Psoas muscle (tissue), 8 donors: ENCODE results near the gene ARPC4. TPM values are rescaled to one million over a fixed set of nuclear protein-coding genes. Genes with fewer than 3 reads are reported as not detected.

Experiments used
- ATAC-seq, 4 donors: fragments of 200-7000 bp; cut with Tn5 transposase; one replicate each; pipeline ENCODE4 v1.9.1; 2020; ENCODE audit warnings: moderate library complexity in 3 of 4, mild to moderate bottlenecking in 2 of 4
- DNase-seq, 2 donors: peaks; one replicate each; pipeline ENCODE4 v3.0.0-alpha.2; 2020
- H3K27ac ChIP-seq: fragments of 200-600 bp; one replicate; pipeline ENCODE4 v1.8.0; 2022
- H3K27me3 ChIP-seq, 3 donors: fragments of 200-600 bp in 1 of 3; one replicate each; pipeline versions ENCODE4 v1.6.1 to v1.8.0; 2013 to 2022; ENCODE audit warnings: low read length in 2 of 3, mild to moderate bottlenecking in 2 of 3, moderate library complexity in 1 of 3; ENCODE audit not compliant: insufficient read depth in 3 of 3
- H3K36me3 ChIP-seq, 2 donors: fragments of 200-600 bp in 1 of 2; one replicate each; pipeline versions ENCODE4 v1.6.1 to v1.8.0; 2013 to 2022; ENCODE audit warnings: low read depth in 1 of 2, mild to moderate bottlenecking in 1 of 2, moderate library complexity in 1 of 2; ENCODE audit not compliant: insufficient read depth in 1 of 2
- H3K4me1 ChIP-seq: fragments of 200-600 bp; one replicate; pipeline ENCODE4 v1.8.0; 2022
- H3K4me3 ChIP-seq: fragments of 200-600 bp; one replicate; pipeline ENCODE4 v1.8.0; 2022; ENCODE audit warnings: mild to moderate bottlenecking
- H3K9me3 ChIP-seq: fragments of 200-600 bp; one replicate; pipeline ENCODE4 v1.8.0; 2022
- WGBS, 3 donors: extraction: QIAGEN DNeasy Blood & Tissue Kit; methylation state at CpG; one replicate each; pipeline versions ENCODE4 v1.1.6 to v1.1.7; 2013; 5-methylcytosine and 5-hydroxymethylcytosine counted together
- intact Hi-C, 2 donors: fragments of 100-400 bp; cut with DNase I; formaldehyde crosslinking; loops; one replicate each; pipeline versions ENCODE4 v1.11.0 to v1.14.2; 2022
- long read RNA-seq, 2 donors: library from polyadenylated mRNA; unstranded; transcript quantifications; one replicate each; pipeline ENCODE4 v2.0.0, GENCODE V29; 2021
- polyA plus RNA-seq, 3 donors: library from polyadenylated mRNA; stranded (reverse); fragments of 200-250 nt; gene quantifications; one replicate each; pipeline ENCODE4 v1.2.3, GENCODE V29; 2013
- total RNA-seq, 4 donors: library from RNA; stranded (reverse); fragmentation: NEBNext Ultra II Directional in 2 of 4; extraction: Animal tissue kit (Norgen Biotek cat#: 25700) in 2 of 4; gene quantifications; one replicate each; pipeline versions ENCODE4 v1.2.1 to v1.2.4, GENCODE V29; 2021 to 2023
- TF ChIP-seq, protein P1 (sequence below): fragments of 200-600 bp; IDR thresholded peaks from one replicate; pipeline ENCODE4 v1.8.0; 2022; ENCODE audit warnings: antibody characterized with exemption
- donor health status: healthy with polysubstance abuse.
- donor health status: DM: no; HTN: no; CAD: no; lungs with moderate emphysema.
- donor health status: Bipolar disorder and iron deficiency.
- donor health status: healthy.
- donor health status: DM: yes; HTN: yes; CAD: no.
- donor health status: DM: no; HTN: no; CAD: no.
- donor health status: DM: no; HTN: no; CAD: no.
- donor health status: DM: yes; HTN: yes; CAD: no.

ARPC4 gene
- total RNA-seq (100 to 1,000 TPM in 1 of 4 donors, 10 to 100 TPM in 3; 53.9 to 117 (median 84.9) TPM), polyA plus RNA-seq (100 to 1,000 TPM in 2 of 3 donors, 10 to 100 TPM in 1; 76.9 to 155 (median 142) TPM)
- long read RNA-seq, donor 1, transcript ARPC4-201 (6 exons, 2,582 nt) = major isoform, 52 of 64 reads
- long read RNA-seq, donor 1, transcript ARPC4-208 (6 exons, 942 nt) = minor isoform, 5 of 64 reads
- long read RNA-seq, donor 1, partial matches to known transcripts = 5 of 64 reads
- long read RNA-seq, donor 1, other reads (novel, unspliced or antisense) = 2 of 64 reads
- long read RNA-seq, donor 2, transcript ARPC4-201 (6 exons, 2,582 nt) = major isoform, 94 of 120 reads
- long read RNA-seq, donor 2, partial matches to known transcripts = 12 of 120 reads
- long read RNA-seq, donor 2, other reads (novel, unspliced or antisense) = 6 of 120 reads

DNA sequence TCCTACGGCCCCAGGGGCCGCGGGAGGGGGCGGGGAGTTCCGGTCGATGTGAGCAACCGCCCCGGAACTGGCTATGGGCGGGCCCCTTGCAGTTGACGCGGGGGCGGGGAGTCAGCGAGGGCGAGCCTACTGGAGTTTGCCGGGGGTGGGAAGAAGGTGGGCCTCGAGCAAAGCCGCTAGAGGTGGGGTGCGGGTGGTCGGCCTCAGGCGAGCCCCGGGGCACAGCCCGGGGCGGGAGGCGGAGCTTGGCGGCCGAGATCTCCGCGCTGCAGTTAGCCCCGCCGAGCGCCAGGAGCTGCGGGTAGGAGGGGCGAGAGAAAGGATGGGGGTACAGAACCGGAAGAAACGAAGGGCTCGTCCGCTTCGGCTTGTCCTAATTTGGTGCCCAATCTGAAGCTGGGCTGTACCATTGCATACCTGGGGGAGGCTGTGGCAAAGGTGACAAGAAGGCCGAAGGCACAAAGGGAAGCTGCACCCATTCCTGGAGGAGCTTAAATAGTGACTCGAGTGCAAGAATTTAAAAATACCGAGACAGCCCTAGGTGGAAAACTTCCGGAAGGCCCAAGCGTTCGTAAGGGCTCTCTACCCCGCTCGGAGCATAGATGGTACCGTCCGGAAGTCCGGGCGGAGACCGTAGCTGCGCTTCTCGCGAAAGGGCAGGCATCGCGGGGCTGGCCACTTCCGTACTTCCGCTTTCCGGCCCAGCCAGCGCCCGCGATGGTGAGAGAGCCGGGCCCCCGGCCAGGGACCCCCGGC, at the start of gene ARPC4, which contains the start of gene TADA3:
Gene ARPC4 (plus strand): TSS at position 678 of the 756 bp plus-strand sequence. CDS start 40 bp downstream, at position 718.
Gene TADA3 (minus strand): TSS at position 69 of the 756 bp plus-strand sequence. CDS start 1,007 bp downstream, outside the sequence.
- DNase-seq (peak; percentile 94 to 96), ATAC-seq (peak; percentile 93 to 94 (median 94))
- peak within 1 kb of the TSS; percentile 95 for H3K27ac ChIP-seq
- no peaks in the 10 kb centered on the region for H3K27me3 ChIP-seq
- H3K4me1 ChIP-seq = peaks cover 24% of the 10 kb centered on the region
- intact Hi-C loops = no loop called here
- no peaks in the 10 kb centered on the region for H3K9me3 ChIP-seq
- H3K4me3 ChIP-seq = peak within 1 kb of the TSS; percentile 87
- TF ChIP-seq, protein P1, sequence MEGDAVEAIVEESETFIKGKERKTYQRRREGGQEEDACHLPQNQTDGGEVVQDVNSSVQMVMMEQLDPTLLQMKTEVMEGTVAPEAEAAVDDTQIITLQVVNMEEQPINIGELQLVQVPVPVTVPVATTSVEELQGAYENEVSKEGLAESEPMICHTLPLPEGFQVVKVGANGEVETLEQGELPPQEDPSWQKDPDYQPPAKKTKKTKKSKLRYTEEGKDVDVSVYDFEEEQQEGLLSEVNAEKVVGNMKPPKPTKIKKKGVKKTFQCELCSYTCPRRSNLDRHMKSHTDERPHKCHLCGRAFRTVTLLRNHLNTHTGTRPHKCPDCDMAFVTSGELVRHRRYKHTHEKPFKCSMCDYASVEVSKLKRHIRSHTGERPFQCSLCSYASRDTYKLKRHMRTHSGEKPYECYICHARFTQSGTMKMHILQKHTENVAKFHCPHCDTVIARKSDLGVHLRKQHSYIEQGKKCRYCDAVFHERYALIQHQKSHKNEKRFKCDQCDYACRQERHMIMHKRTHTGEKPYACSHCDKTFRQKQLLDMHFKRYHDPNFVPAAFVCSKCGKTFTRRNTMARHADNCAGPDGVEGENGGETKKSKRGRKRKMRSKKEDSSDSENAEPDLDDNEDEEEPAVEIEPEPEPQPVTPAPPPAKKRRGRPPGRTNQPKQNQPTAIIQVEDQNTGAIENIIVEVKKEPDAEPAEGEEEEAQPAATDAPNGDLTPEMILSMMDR = no peak
- 1% methylated on average over 61 to 65 of the region's 65 CpGs for WGBS, 3 donors
- peaks cover 5 to 59% of the 10 kb centered on the region in 2 donors for H3K36me3 ChIP-seq

DNA sequence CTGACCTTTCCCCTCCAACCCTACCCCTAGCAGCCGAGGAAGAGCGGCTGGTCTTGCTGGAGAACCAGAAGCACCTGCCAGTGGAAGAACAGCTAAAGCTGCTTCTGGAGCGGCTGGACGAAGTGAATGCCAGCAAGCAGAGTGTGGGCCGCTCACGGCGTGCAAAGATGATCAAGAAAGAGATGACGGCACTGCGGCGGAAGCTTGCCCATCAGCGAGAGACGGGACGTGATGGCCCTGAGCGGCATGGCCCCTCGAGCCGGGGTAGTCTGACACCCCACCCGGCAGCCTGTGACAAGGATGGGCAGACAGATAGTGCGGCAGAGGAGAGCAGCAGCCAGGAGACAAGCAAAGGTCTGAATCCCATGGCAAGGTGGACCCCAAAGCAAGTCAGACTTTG, 49.3 kb upstream of the ARPC4 start:
- intact Hi-C loops = no loop called here

DNA sequence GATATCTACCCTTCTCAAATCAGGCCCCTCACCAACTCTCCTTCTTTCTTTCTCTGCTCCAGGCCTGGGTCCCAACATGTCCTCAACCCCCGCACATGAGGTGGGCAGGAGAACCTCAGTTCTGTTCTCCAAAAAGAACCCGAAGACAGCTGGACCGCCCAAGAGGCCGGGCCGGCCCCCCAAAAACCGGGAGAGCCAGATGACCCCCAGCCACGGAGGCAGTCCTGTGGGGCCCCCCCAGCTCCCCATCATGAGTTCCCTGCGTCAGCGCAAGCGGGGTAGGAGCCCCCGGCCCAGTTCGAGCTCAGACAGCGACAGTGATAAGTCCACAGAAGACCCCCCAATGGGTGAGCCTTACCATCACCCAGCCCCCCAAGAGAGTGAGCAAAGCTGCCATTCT, 48.7 kb upstream of the ARPC4 start:
- intact Hi-C loops = no loop called here
- Histone ChIP-seq H3K4me3 (no peak overlapping the region), H3K36me3 (peaks cover 29 to 95% of the 10 kb centered on the region in 2 donors), H3K27me3 (no peaks in the 10 kb centered on the region), H3K9me3 (no peaks in the 10 kb centered on the region), H3K4me1 (peaks cover 4% of the 10 kb centered on the region), H3K27ac (no peak overlapping the region)
- WGBS, 3 donors = 94 to 97% (median 94%) methylated on average over 8 to 13 of the region's 13 CpGs
- DNase-seq = no peak
- no peak for ATAC-seq
- TF ChIP-seq, protein P1 = no peak

More for the DNA sequence above, 49.3 kb upstream of the ARPC4 start:
- H3K27me3 ChIP-seq = no peaks in the 10 kb centered on the region
- no peaks in the 10 kb centered on the region for H3K4me1 ChIP-seq
- WGBS, 3 donors = 95 to 96% (median 96%) methylated on average over 18 of the region's 18 CpGs
- H3K9me3 ChIP-seq = no peaks in the 10 kb centered on the region
- H3K36me3 ChIP-seq = peaks cover 33 to 100% of the 10 kb centered on the region in 2 donors
- TF ChIP-seq, protein P1 = no peak
- no peak for ATAC-seq
- H3K27ac ChIP-seq = no peak overlapping the region
- no peak overlapping the region for H3K4me3 ChIP-seq
- DNase-seq = no peak

DNA sequence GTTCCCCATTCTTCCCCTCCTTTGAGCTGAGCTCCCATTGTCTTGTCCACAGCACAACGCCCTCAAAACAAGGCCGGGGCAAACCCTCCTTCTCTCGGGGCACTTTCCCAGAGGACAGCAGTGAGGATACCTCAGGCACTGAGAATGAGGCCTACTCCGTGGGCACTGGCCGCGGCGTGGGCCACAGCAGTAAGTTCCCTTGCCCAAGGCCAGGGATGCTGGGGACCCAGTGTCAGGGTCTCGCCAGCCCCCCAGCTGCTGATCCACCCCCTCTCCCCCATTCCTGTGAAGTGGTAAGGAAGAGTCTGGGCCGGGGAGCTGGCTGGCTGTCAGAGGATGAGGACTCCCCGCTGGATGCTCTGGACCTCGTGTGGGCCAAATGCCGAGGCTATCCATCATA, 47.4 kb upstream of the ARPC4 start:
- H3K4me3 ChIP-seq = no peak overlapping the region
- ATAC-seq (no peak), DNase-seq (no peak)
- H3K36me3 ChIP-seq = peaks cover 20 to 82% of the 10 kb centered on the region in 2 donors
- TF ChIP-seq, protein P1 = no peak
- H3K9me3 ChIP-seq = no peaks in the 10 kb centered on the region
- no peaks in the 10 kb centered on the region for H3K27me3 ChIP-seq
- 90 to 93% (median 90%) methylated on average over 12 of the region's 12 CpGs for WGBS, 3 donors
- intact Hi-C loops = no loop called here
- no peak overlapping the region for H3K27ac ChIP-seq
- H3K4me1 ChIP-seq = peaks cover 8% of the 10 kb centered on the region
